GM18517 (cell line): ENCODE data around the gene C1QTNF4.
"Not testable (repeated sequence)": the region's sequence is repeated elsewhere in the genome, so short reads cannot be mapped to it uniquely, and the experiment has no call there.

Source experiments
- ATAC-seq: cut with Tn5 transposase; IDR thresholded peaks from one replicate; pipeline ENCODE4 v1.9.1; 2021; ENCODE audit warnings: mild to moderate bottlenecking, moderate library complexity; ENCODE audit not compliant: unreplicated experiment

C1QTNF4 gene

DNA sequence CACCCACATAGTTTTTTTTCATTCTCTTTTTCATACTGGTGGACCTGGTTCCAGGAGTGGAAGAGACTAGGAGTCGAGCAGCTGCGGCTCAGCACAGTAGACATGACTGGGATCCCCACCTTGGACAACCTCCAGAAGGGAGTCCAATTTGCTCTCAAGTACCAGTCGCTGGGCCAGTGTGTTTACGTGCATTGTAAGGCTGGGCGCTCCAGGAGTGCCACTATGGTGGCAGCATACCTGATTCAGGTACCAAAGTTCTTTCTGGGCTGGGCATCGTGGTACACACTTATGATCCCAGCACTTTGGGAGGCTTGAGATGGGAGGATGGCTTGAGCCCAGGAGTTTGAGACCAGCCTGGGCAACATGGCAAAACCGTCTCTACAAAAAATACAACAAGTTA lies 24.6 kb downstream of the C1QTNF4 start:
- no peak for ATAC-seq

DNA sequence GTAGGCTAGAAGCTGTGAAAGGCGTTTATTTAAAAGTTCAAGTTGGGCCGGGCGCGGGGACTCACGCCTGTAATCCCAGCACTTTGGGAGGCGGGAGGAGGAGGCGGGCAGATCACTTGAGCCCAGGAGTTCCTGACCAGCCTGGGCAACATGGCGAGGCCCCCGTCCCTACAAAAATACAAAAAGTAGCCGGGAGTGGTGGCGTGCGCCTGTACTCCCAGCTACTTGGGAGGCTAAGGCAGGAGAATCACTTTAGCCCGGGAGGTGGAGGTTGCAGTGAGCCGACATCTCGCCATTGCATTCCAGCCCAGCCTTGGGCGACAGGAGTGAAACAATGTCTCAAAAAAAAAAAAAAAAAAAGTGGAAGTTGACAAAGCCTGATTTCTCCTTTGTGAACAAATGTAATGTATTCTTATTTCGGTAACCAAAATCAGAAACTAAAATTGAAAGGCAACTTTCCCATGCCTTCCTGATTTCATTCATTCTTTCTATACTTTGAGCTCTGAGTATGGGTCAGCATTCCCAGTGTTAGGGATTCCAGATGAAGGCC lies 28.0 kb downstream of the C1QTNF4 start:
- no peak for ATAC-seq

DNA sequence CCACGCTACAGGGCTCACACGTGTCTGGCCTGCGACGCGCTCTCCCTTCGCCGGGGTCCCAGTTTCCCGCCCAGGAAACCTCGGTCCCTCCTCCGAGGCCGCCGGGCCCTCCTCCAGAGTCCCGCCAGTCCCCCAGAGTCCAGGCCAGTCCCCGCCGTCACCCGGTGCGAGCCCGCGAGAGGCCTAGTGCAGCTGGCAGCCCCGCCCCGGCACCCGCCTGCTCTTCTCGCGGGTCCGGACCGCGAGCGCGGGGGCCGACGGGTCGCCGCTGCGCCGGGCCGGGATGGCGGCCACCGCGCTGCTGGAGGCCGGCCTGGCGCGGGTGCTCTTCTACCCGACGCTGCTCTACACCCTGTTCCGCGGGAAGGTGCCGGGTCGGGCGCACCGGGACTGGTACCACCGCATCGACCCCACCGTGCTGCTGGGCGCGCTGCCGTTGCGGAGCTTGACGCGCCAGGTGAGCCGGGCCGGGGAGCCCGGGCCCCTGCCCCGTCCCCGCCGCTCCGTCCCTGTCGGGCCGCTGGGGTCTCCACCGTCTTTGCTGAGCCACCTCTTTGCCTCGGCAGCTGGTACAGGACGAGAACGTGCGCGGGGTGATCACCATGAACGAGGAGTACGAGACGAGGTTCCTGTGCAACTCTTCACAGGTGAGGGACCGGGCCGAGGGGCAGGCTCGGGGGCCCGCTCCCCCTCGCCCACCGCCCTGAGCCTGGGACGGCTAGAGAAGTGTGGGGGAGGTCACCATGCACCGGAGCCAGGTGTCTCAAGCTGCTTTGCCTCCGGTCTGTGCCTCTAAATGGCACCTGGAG lies 28.7 kb downstream of the C1QTNF4 start, which contains the start of gene PTPMT1:
TSS of gene PTPMT1 (plus strand) at position 260 of the 809 bp plus-strand sequence. CDS start at position 284, 24 bp downstream.
- ATAC-seq: peak; percentile 64

- ATAC-seq: peak; percentile 15
These were observed 29.3 kb downstream of the C1QTNF4 start for GRCh38 chr11:47564933-47565339.

DNA sequence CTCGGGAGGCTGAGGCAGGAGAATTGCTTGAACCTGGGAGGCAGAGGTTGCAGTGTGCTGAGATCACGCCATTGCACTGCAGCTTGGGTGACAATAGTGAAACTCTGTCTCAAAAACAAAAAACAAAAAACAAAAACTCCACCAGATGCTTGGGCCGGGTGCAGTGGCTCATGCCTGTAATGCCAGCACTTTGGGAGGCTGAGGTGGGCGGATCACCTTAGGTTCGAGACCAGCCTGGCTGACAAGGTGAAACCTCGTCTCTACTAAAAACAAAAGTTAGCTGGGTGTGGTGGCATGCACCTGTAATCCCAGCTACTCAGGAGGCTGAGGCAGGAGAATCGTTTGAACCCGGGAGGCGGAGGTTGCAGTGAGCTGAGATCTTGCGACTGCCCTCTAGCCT lies 29.8 kb downstream of the C1QTNF4 start:
- ATAC-seq: not testable (repeated sequence)

GRCh38 chr11:47562393-47562792 lies 31.8 kb downstream of the C1QTNF4 start:
- ATAC-seq: not testable (repeated sequence)

- no peak for ATAC-seq
These were observed 33.8 kb downstream of the C1QTNF4 start for GRCh38 chr11:47560426-47560825.

DNA sequence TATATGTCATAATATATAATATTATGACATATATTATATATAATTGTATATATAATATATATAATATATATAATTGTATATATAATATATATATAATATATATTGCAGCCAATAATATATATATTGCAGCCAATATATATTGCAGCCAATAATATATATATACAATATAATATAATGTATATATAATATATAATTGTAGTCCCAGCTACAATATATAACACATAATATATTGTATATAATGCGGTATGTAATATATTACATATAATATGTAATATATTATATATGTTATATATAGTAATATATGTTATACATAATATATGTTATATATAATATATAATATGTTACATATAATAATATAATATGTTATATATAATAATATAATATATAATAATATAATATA lies 35.5 kb downstream of the C1QTNF4 start:
- ATAC-seq: no peak

GRCh38 chr11:47557004-47557403 lies 37.2 kb downstream of the C1QTNF4 start:
- ATAC-seq: not testable (repeated sequence)

GRCh38 chr11:47553406-47553743 lies 40.8 kb downstream of the C1QTNF4 start:
- ATAC-seq: peak; percentile 31

- peak; percentile 81 for ATAC-seq
These were observed 41.4 kb downstream of the C1QTNF4 start, which contains the start of gene CELF1 for GRCh38 chr11:47552566-47553405. Gene CELF1 (minus strand): TSS chr11:47553132. CDS start chr11:47499523, 53,609 bp downstream.

DNA sequence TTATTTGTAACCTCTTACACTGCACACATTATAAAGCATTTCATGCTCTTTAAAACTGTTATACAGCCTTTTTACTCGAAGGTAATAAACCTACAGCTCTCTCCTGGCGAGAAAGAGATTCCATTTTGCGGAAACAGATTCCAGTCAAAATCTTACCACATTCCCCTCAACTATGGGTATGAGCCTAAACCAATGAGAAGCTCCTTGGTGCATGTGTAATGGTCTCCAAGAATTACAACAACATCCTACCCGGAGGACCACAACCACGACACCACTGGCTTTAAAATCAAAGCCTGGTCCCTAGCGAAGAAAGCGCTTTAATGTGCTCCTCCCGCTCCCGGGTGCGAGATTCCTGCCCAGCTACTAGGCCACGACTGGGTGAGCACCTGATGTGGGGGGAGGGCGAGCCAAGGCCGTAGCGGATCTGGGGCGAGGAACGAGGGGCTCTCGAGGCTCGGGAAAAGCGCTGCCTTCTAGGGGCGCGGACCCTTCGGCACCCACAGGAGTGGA lies 42.1 kb downstream of the C1QTNF4 start:
- no peak for ATAC-seq

- no peak for ATAC-seq
These were observed 43.1 kb downstream of the C1QTNF4 start for GRCh38 chr11:47551086-47551485.

DNA sequence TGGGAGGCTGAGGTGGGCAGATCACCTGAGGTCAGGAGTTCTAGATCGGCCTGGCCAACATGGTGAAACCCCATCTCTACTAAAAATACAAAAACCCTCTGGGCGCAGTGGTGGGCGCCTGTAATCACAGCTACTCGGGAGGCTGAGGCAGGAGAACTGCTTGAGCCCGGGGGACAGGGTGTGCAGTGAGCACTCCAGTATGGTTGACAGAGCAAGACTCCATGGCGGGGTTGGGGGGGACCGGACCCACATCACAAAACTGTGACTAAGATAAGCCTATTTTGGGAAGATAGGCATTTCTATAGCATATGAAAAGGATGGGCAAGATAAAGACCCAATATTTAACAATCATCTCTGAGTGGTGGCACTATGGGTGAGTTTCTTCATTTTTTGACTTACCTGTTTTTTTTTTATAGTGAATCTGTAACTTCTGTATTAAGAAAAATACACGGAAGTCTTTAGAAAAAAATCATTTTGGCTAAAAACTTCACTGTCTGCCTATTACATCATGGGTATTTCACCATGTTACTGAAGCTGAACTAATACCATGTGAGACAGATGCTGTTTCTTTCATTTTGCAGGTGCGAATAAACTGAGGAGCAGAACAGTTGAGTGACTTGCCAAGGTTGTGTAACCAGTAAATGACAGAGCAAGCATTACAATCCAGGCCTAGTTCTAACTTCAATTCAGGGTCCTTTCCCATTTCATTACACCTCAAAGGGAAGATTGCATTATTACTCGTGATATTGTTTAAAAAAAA lies 43.7 kb downstream of the C1QTNF4 start:
- ATAC-seq: no peak

- not testable (repeated sequence) for ATAC-seq
These were observed 47.9 kb downstream of the C1QTNF4 start for GRCh38 chr11:47546274-47546673.

DNA sequence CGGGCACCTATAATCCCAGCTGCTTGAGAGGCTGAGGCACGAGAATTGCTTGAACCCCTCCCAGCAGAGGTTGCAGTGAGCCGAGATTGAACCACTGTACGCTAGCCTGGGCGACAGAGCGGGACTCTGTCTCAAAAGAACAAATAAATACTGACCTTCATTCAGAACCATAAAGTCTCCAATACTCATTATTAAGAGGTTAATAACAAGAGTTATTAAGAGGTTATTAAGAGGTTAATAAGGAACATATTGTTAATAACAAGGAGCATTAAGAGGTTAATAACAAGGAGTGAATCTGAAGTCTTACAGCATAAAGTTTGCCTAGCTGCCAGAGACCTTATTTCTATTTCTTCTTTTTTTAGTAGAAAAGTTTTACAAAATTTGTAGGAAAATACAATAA lies 48.9 kb downstream of the C1QTNF4 start:
- no peak for ATAC-seq

GRCh38 chr11:47541070-47541469 lies 53.1 kb downstream of the C1QTNF4 start:
- no peak for ATAC-seq

GRCh38 chr11:47539681-47540039 lies 54.6 kb downstream of the C1QTNF4 start:
- ATAC-seq: no peak
